ENCODE measurements around the gene PPP2R5D.
A peak's percentile ranks its signal among the peaks of the same experiment; 100 is the strongest.

PPP2R5D gene

DNA sequence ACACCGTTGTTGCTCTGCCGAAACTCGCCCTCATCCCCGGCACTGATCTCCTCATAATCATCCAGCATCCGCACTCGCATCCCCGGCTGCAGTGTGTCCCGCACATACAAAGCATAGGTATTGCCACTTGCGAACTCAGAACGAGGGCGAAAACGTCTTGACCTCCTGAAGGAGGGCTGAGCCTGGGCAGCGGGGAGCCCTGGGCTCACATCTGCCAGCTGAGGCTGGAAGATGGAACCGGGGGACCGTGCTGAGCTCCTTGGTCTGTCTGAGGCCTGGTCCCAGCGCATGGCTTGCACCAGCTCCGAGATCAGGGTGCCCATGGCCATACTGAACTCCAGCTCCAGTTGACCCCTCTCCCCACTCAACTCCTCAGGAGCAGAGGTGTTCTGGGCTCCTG is 66.6 kb downstream of the PPP2R5D start:
- TF ChIP-seq CTCF (conservative IDR thresholded peaks at IDR 0.05; ENCODE audit: low read length) (no peak), EZH2phosphoT487 (IDR thresholded peaks at IDR 0.05; ENCODE audit: borderline replicate concordance) (no peak)
- peaks cover 39% of the 10 kb centered on the region for H3K4me1 ChIP-seq (ENCODE audit: insufficient read depth, low read length, poor library complexity, severe bottlenecking)
- no peaks in the 10 kb centered on the region for H3F3A ChIP-seq (ENCODE audit: low read depth)
- H3K4me2 ChIP-seq (ENCODE audit: low read depth, low read length, poor library complexity, severe bottlenecking), result peak overlapping the region; percentile 96
- no peaks in the 10 kb centered on the region for H3K9me3 ChIP-seq (ENCODE audit: insufficient read depth, low read depth, low read length)
- peak overlapping the region; percentile 90 for H3K4me3 ChIP-seq (ENCODE audit: low read length, poor library complexity, severe bottlenecking)
- no peaks in the 10 kb centered on the region for H4K20me1 ChIP-seq (ENCODE audit: insufficient read depth, low read length, poor library complexity, severe bottlenecking)
- peaks cover 30% of the 10 kb centered on the region for H3K79me2 ChIP-seq (ENCODE audit: insufficient read depth, low read length)
- no peaks in the 10 kb centered on the region for H3K27me3 ChIP-seq (ENCODE audit: insufficient read depth, low read length, poor library complexity, severe bottlenecking)
- peak overlapping the region; percentile 96 for H3K9ac ChIP-seq (ENCODE audit: low read depth, low read length, poor library complexity, severe bottlenecking)
- H3K36me3 ChIP-seq (ENCODE audit: insufficient read depth, low read length), result peaks cover 3% of the 10 kb centered on the region; the same call in 1 of the 2 replicates
- no peak overlapping the region for H2AFZ ChIP-seq (ENCODE audit: low read length)
- H3K9me2 ChIP-seq (replicated peaks; ENCODE audit: low read depth, low read length), result no peaks in the 10 kb centered on the region

GRCh38 chr6:43052225-43052841 is 68.0 kb downstream of the PPP2R5D start:
- Histone ChIP-seq H3K4me3 (ENCODE audit: low read length, poor library complexity, severe bottlenecking) (peak overlapping the region; percentile 90), H2AFZ (ENCODE audit: low read length) (no peak overlapping the region), H3F3A (ENCODE audit: low read depth) (no peaks in the 10 kb centered on the region), H3K9me2 (replicated peaks; ENCODE audit: low read depth, low read length) (no peaks in the 10 kb centered on the region), H4K20me1 (ENCODE audit: insufficient read depth, low read length, poor library complexity, severe bottlenecking) (no peaks in the 10 kb centered on the region), H3K9me3 (ENCODE audit: insufficient read depth, low read depth, low read length) (no peaks in the 10 kb centered on the region), H3K36me3 (ENCODE audit: insufficient read depth, low read length) (peaks cover 3% of the 10 kb centered on the region; the same call in 1 of the 2 replicates), H3K27me3 (ENCODE audit: insufficient read depth, low read length, poor library complexity, severe bottlenecking) (no peaks in the 10 kb centered on the region), H3K9ac (ENCODE audit: low read depth, low read length, poor library complexity, severe bottlenecking) (peak overlapping the region; percentile 96), H3K79me2 (ENCODE audit: insufficient read depth, low read length) (peaks cover 32% of the 10 kb centered on the region), H3K4me1 (ENCODE audit: insufficient read depth, low read length, poor library complexity, severe bottlenecking) (peaks cover 39% of the 10 kb centered on the region), H3K4me2 (ENCODE audit: low read depth, low read length, poor library complexity, severe bottlenecking) (peak overlapping the region; percentile 96)
- TF ChIP-seq CTCF (conservative IDR thresholded peaks at IDR 0.05; ENCODE audit: low read length) (no peak), EZH2phosphoT487 (IDR thresholded peaks at IDR 0.05; ENCODE audit: borderline replicate concordance) (no peak)

GRCh38 chr6:43052842-43053544 is 68.6 kb downstream of the PPP2R5D start:
- peak overlapping the region; percentile 96 for H3K9ac ChIP-seq (ENCODE audit: low read depth, low read length, poor library complexity, severe bottlenecking)
- peak overlapping the region; percentile 96 for H3K4me2 ChIP-seq (ENCODE audit: low read depth, low read length, poor library complexity, severe bottlenecking)
- H3K36me3 ChIP-seq (ENCODE audit: insufficient read depth, low read length), result peaks cover 3% of the 10 kb centered on the region; the same call in 1 of the 2 replicates
- H2AFZ ChIP-seq (ENCODE audit: low read length), result peak overlapping the region; percentile 57
- H3K4me3 ChIP-seq (ENCODE audit: low read length, poor library complexity, severe bottlenecking), result peak overlapping the region; percentile 90
- peaks cover 39% of the 10 kb centered on the region for H3K79me2 ChIP-seq (ENCODE audit: insufficient read depth, low read length)
- peaks cover 42% of the 10 kb centered on the region for H3K4me1 ChIP-seq (ENCODE audit: insufficient read depth, low read length, poor library complexity, severe bottlenecking)
- TF ChIP-seq CTCF (conservative IDR thresholded peaks at IDR 0.05; ENCODE audit: low read length) (no peak), EZH2phosphoT487 (IDR thresholded peaks at IDR 0.05; ENCODE audit: borderline replicate concordance) (no peak)
- H3K9me3 ChIP-seq (ENCODE audit: insufficient read depth, low read depth, low read length), result no peaks in the 10 kb centered on the region
- no peaks in the 10 kb centered on the region for H3K27me3 ChIP-seq (ENCODE audit: insufficient read depth, low read length, poor library complexity, severe bottlenecking)
- no peaks in the 10 kb centered on the region for H3F3A ChIP-seq (ENCODE audit: low read depth)
- H3K9me2 ChIP-seq (replicated peaks; ENCODE audit: low read depth, low read length), result no peaks in the 10 kb centered on the region
- no peaks in the 10 kb centered on the region for H4K20me1 ChIP-seq (ENCODE audit: insufficient read depth, low read length, poor library complexity, severe bottlenecking)
